ENCODE data around the gene ARHGEF28. TPM values are rescaled to one million over a fixed set of nuclear protein-coding genes. Genes with fewer than 3 reads are reported as not detected.

ARHGEF28 gene
- polyA plus RNA-seq, 3 donors = not detected

DNA sequence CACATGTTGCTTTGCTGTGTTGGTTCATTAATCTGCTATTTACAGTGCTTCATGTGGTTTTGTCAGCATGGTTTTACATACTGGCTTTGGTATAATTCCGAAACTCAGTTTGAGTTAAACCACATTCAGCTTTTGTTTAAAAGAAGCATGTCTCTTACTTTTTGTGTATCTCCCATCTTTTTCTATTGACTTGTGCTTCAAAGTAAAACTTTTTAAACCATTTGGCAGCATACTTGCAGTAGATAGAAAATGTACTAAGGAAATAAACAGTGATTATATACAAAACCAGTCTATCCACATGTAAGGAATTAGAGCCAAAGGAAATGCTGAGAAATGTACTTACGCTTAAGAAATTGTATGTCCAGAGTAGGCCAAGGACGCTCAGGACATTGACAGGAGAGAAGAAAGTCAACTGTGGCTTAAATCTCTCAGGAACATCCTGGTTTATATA is 286.9 kb downstream of the ARHGEF28 start:
- no peaks in the 10 kb centered on the region for H3K4me1 ChIP-seq (ENCODE audit: control insufficient read depth in 1 of 2, insufficient read depth in 2 of 2, low read length in 2 of 2)
- H2AFZ ChIP-seq (ENCODE audit: insufficient read depth, low read depth, low read length, poor library complexity, severe bottlenecking) = no peak overlapping the region
- no peaks in the 10 kb centered on the region for H3K9me3 ChIP-seq (replicated peaks in 1 of 2; ENCODE audit: control insufficient read depth in 1 of 2, insufficient read depth in 1 of 2, low read length in 2 of 2)
- H3K27me3 Mint-ChIP-seq (ENCODE audit: low read depth in 3 of 3) = no peaks in the 10 kb centered on the region
- no peaks in the 10 kb centered on the region for H4K20me1 ChIP-seq (ENCODE audit: insufficient read depth, low read length)
- no peak overlapping the region for H3K27ac Mint-ChIP-seq
- no peak overlapping the region for H3K27ac ChIP-seq (ENCODE audit: low read depth in 1 of 2, low read length in 2 of 2)
- no peak overlapping the region for H3K4me3 ChIP-seq (replicated peaks in 1 of 3; ENCODE audit: low read depth in 2 of 3, low read length in 3 of 3)
- H3K36me3 Mint-ChIP-seq = no peaks in the 10 kb centered on the region
- no peaks in the 10 kb centered on the region for H3K79me2 ChIP-seq (ENCODE audit: insufficient read depth, low read length)
- H3K36me3 ChIP-seq (replicated peaks in 1 of 2; ENCODE audit: control insufficient read depth in 1 of 2, insufficient read depth in 2 of 2, low read length in 2 of 2) = no peaks in the 10 kb centered on the region
- H3K9ac ChIP-seq (ENCODE audit: insufficient read depth, low read length, poor library complexity, severe bottlenecking) = no peak overlapping the region
- H3K4me2 ChIP-seq (replicated peaks; ENCODE audit: extremely low read depth, low read length, poor library complexity, severe bottlenecking) = no peak overlapping the region
- TF ChIP-seq, protein P1, sequence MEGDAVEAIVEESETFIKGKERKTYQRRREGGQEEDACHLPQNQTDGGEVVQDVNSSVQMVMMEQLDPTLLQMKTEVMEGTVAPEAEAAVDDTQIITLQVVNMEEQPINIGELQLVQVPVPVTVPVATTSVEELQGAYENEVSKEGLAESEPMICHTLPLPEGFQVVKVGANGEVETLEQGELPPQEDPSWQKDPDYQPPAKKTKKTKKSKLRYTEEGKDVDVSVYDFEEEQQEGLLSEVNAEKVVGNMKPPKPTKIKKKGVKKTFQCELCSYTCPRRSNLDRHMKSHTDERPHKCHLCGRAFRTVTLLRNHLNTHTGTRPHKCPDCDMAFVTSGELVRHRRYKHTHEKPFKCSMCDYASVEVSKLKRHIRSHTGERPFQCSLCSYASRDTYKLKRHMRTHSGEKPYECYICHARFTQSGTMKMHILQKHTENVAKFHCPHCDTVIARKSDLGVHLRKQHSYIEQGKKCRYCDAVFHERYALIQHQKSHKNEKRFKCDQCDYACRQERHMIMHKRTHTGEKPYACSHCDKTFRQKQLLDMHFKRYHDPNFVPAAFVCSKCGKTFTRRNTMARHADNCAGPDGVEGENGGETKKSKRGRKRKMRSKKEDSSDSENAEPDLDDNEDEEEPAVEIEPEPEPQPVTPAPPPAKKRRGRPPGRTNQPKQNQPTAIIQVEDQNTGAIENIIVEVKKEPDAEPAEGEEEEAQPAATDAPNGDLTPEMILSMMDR (IDR thresholded peaks at IDR 0.05) = no peak
- no peak for DNase-seq
- H3K27me3 ChIP-seq (ENCODE audit: control insufficient read depth in 2 of 2, insufficient read depth in 2 of 2, low read length in 2 of 2) = no peaks in the 10 kb centered on the region
- no peak overlapping the region for H3K4me3 Mint-ChIP-seq
- H3K4me1 Mint-ChIP-seq = no peaks in the 10 kb centered on the region
- intact Hi-C loops (cut with micrococcal nuclease) = no loop called here
- whole genome bisulfite sequencing (ENCODE audit: insufficient coverage) = 95% methylated on average over 3 of the region's 3 CpGs
- no peaks in the 10 kb centered on the region for H3K9me3 Mint-ChIP-seq

DNA sequence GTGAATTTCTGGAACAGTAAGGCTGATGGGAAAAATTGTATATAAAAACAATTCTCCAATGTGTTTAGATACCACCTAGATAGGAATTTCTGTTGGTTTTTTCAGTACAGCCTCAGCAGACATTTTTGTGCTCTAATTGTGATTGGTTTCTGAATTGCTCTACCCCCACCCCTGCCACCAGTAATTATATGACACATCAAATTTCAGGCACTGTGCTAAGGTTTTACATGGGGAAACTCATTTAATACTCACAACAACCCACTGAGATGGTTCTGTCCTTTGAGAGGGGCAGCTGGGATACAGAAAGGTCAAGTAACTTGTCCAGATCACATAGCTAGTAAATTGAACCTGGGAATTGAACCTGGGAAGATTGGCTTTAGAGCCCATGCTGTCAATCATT is 288.0 kb downstream of the ARHGEF28 start:
- no peaks in the 10 kb centered on the region for H4K20me1 ChIP-seq (ENCODE audit: insufficient read depth, low read length)
- Mint-ChIP-seq H3K4me3 (no peak overlapping the region), H3K4me1 (peaks cover 9% of the 10 kb centered on the region), H3K36me3 (no peaks in the 10 kb centered on the region), H3K9me3 (no peaks in the 10 kb centered on the region), H3K27ac (no peak overlapping the region), H3K27me3 (ENCODE audit: low read depth in 3 of 3) (no peaks in the 10 kb centered on the region)
- H3K9me3 ChIP-seq (replicated peaks in 1 of 2; ENCODE audit: control insufficient read depth in 1 of 2, insufficient read depth in 1 of 2, low read length in 2 of 2) = no peaks in the 10 kb centered on the region
- H3K79me2 ChIP-seq (ENCODE audit: insufficient read depth, low read length) = no peaks in the 10 kb centered on the region
- peaks cover 5 to 8% of the 10 kb centered on the region in 2 donors for H3K4me1 ChIP-seq (ENCODE audit: control insufficient read depth in 1 of 2, insufficient read depth in 2 of 2, low read length in 2 of 2)
- H3K4me3 ChIP-seq (replicated peaks in 1 of 3; ENCODE audit: low read depth in 2 of 3, low read length in 3 of 3) = no peak overlapping the region
- H3K36me3 ChIP-seq (replicated peaks in 1 of 2; ENCODE audit: control insufficient read depth in 1 of 2, insufficient read depth in 2 of 2, low read length in 2 of 2) = no peaks in the 10 kb centered on the region
- intact Hi-C loops (cut with micrococcal nuclease) = no loop called here
- H3K27me3 ChIP-seq (ENCODE audit: control insufficient read depth in 2 of 2, insufficient read depth in 2 of 2, low read length in 2 of 2) = no peaks in the 10 kb centered on the region
- DNase-seq = no peak
- TF ChIP-seq, protein P1 (IDR thresholded peaks at IDR 0.05) = no peak
- no peak overlapping the region for H3K4me2 ChIP-seq (replicated peaks; ENCODE audit: extremely low read depth, low read length, poor library complexity, severe bottlenecking)
- H3K27ac ChIP-seq (ENCODE audit: low read depth in 1 of 2, low read length in 2 of 2) = no peak overlapping the region
- H2AFZ ChIP-seq (ENCODE audit: insufficient read depth, low read depth, low read length, poor library complexity, severe bottlenecking) = no peak overlapping the region
- no peak overlapping the region for H3K9ac ChIP-seq (ENCODE audit: insufficient read depth, low read length, poor library complexity, severe bottlenecking)

All from CD14-positive monocyte (primary cell).